GM18951 (cell line): Measurements from ENCODE around the gene TTC34.
A peak's percentile ranks its signal among the peaks of the same experiment; 100 is the strongest.

Experiments used
- POLR2A ChIP-seq: IDR thresholded peaks from 4 replicates; pipeline ENCODE4 v1.6.1; 2011; ENCODE audit warnings: mild to moderate bottlenecking; ENCODE audit not compliant: insufficient read length, insufficient read depth; ENCODE audit errors: extremely low read depth
- in situ Hi-C: fragments of 300-500 bp; cut with MboI; formaldehyde crosslinking; loops from one replicate; pipeline ENCODE4 v1.12.0; 2022; ENCODE audit warnings: low sequenced_read_pairs, mixed read lengths, inconsistent platforms; ENCODE audit not compliant: unreplicated experiment

TTC34 gene

DNA sequence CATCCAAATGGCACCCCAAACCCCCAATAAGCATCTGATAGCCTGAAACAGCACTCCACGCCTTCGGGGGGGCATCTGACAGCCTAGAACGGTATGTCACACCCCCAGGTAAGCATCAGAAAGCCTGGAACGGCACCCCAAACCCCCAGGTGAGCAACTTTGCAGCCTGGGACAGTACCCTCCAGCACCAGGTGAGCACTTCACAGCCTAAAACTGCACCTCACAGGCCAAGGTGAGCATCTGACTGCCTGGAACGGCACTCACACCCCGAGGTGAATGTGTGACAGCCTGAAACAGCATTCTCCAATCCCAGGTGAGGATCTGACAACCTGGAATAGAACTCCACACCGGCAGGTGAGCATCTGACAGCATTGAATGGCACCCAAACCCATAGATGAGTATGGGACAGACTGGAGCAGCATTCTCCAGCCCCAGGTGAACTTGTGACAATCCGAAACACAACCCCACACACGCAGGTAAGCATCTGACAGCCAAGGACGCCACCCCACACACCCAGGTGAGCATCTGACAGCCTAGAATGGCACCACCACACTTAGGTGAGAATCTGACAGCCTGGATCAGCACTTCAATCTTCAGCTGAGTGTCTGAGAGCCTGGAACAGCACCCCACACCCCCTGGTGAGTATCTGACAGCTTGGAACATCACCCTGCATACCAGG lies 150.4 kb downstream of the TTC34 start:
- no peak for TF ChIP-seq POLR2A
- in situ Hi-C loops: loop anchor here (10.0 kb wide), 1 partner anchor 104 kb away; no protein-coding TSS in a partner anchor

DNA sequence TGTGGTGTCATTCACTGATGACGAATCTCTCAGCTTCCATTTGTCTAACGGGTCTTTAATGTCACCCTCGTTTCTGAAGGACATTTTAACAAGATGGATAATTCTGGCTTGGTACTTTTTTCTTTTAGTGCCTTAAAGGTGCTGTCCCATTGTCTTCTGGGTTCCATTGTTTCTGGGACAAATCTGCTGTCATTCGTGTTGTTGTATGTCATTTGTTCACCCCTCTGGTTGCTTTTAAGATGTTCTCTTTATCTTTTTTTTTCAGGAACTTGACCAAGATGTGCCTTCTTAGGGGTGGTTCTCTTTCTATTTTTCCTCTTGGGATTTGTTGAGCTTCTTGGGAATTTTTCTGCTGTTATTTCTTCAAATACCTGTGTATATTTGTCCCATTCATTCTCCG lies 154.7 kb downstream of the TTC34 start:
- no peak for TF ChIP-seq POLR2A
- in situ Hi-C loops: no loop called here

DNA sequence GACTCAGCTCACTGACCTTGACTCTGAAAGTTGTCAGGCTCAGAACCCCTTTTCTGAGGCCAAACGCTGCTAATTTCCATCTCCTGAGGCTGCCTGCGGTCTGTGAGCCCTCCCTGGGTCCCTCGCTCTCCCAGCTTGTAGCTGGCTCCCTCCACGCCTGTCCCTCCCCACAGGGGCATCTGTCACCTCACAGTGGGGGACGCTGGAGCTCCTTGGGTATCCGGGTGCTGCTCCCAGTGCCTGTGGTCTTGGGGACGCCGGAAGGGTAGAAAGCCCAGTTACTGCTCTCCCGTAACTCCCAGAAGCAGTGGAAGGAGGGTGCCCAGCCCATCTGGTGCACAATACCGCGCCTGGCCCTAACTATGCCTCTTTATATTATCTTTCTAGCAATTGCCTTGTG lies 155.7 kb downstream of the TTC34 start:
- in situ Hi-C loops: no loop called here
- no peak for TF ChIP-seq POLR2A

DNA sequence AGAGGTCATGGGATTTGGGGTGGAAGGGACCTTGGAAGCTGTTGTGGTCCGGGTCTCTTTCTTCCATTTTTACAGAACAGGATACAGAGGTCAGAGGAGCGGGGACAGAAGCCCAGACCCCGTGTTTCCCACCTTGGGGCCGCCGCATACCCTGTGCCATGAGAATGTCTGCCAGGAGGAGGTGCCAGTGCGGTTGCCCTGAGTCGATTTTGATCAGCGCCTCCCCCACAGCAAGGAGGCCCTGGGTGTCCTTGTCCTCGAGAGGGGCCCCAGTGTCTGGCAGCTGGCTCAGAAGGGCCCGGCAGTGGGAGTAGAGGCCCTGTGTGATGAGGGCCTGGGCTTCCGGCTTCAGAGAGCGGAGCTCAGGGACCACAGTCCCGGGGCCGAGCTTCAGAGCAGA lies 156.3 kb downstream of the TTC34 start:
- in situ Hi-C loops: no loop called here
- no peak for TF ChIP-seq POLR2A

DNA sequence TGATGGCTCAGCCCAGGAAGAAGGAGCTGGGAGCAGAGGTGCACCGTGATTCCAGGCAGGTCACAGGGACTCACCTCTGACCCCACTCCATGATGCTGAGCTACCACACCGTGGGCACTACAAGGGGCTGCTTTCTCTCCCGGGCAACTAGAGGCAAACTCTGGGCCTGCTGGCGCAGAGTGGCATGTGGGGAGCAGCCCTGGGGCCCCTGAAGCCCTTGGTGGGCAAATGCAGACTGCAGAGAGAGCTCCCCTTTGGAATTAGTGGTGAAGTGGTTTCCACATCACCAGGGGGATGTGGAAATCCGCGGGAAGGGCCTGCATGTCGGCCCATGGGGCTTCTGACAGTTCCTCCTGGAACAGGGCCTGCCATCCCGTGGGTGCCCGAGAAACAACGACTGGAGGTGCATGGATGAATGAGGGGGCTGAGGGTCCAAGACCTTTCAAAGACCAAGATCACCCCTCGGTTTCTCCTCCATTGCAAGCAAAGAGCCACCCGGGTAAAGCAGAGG lies 156.8 kb downstream of the TTC34 start:
- in situ Hi-C loops: no loop called here
- TF ChIP-seq POLR2A: no peak

DNA sequence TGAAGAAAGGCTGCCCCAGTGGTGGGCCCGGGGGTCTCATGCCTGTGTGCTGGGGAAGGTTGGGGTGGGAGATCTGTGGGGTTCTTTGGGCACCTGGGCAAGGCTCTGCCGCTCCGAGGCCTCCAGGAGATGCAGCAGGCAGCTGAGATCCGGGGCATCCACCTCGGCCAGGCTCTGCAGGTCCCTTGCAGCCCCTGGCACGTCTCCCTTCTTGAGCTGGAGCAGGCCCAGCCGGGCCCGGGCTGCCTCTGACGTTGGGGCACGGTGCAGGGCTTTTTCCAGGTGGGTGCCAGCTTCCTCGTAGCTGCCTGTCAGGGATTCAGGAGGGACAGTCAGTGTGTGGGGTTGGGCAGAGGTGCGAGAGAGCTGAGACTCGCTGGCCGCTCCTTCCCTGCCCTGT lies 157.3 kb downstream of the TTC34 start:
- in situ Hi-C loops: no loop called here
- no peak for TF ChIP-seq POLR2A

DNA sequence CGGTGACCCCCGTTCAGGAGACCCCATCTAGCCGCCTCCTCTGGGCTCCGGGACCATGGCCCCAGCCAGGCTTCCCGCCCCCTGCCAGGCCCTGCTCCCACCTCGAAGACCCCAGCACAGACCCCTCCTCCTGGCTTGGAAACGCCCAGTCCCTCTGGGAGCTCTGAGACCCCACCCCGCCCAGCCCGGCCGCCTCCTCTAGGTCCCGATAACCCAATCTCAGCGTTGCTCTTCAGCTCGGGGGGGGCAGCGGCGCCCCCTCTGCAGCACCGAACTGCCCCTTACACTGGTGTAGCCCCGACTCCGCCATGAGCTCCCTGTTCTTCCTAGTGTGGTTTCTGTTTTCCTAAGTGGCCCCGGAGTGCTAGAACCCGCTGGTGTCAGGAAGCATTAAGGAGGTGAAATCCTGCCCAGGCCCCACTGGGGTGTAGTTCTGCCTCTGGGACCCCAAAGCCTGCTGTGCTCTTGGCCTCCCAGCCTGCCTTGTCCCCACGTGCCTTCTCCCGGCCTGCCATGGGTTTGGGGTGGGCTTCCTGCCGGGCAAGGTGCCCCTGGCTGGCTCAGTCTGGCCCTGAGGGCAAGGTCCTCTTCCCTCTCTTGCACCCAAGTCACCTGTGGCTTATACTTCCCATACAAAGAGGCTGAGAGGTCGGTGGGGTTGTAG lies 157.9 kb downstream of the TTC34 start:
- no peak for TF ChIP-seq POLR2A
- in situ Hi-C loops: no loop called here

DNA sequence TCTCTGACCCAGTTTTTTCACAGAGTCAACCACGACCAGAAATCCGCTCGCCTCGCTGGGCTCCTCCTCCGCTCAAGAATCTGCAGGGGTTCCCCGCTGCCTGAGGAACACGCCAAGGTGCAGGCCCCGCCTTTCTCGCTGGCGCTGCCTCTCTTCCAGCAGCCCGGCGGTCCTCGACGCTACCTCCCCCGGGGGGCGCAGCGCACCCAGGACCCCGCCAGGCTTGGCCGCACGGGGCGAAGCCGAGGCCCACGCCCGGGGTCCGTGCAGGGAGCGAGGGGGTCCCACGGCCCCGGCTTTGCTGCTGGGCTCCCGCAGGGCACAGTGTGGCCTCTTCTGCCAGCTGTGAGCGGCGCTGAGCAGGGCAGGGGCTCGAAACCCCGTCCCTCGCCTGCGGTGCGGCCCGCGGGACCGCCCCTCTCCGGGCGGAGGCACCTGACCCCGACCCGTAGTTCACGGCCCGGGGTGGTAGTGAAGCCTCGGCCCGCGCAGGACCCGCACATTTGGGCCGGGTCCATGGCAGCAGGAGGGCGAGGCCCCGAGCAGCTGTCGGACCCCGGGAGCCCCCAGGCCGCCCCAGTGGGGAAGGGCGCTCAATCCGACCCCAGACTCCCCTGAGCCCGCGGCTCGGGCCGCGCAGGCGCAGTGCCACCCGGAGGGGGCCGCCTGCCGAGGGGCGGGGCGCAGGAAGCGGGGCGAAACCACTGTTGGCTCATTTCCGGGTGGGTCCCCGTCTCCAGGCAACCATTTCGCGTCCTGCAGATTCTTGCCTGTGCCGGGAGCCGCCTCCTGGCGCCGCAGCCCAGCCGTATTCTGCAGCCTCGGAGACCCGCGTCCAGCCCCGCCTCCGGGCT lies 158.7 kb downstream of the TTC34 start:
- TF ChIP-seq POLR2A: peak; percentile 84

DNA sequence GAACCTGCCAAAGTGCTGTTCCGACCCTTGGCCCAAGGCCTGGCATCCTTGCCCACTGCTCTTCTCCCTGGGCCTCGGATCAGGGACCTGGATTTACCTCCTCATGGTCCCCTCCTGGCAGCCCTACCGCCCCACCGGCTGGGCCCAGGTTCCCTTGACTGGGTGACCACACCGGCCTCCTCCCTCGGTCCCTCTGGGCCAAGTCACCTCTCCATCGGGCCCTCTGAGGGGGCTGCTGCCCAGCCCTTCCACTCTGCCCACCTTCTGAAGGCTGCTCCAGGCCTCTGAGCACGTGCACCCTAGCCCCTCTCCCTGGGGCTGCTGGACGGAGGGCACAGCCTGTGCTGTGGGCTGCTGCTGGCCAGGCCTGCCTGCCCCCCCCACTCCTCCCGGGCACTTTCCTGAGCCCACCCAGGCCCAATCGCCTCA lies 159.3 kb downstream of the TTC34 start:
- in situ Hi-C loops: no loop called here
- TF ChIP-seq POLR2A: no peak

More for the DNA sequence above, 158.7 kb downstream of the TTC34 start:
- in situ Hi-C loops: no loop called here

DNA sequence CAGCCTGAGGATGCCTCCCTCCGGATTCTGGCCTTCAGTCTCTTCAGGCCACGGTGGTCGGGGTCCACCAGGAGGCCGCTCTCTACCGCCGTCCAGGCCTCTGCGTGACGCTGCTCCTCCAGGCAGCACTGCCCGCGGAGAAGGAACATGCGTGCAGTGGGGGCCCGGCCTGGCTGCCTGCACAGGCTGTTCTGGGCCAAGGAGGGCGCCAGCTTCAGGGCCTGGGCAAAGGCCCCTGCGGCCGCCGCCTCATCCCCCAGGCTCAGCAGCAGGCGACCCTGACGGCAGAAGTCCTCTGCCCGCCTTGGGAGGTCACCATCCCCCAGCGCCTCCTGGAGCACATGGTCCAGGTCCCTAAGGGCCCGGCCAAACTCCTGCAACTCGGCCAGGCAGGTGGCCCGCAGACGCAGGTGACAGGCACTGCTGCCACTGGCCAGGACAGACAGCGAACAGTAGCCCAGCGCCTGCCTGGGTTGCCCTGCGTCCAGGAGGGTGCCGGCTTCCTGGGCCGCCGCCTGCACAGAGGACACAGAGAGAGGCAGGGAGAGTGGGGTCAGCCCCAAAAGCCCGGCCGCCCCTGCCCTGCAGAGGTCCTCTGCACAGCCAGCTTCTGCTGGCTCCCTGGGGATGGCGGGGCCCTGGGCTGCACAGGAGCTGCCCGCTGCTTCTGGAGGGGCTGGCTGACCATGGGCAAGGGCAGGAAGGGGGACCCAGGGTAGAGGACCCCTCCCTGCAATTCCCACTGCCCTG lies 159.9 kb downstream of the TTC34 start:
- no peak for TF ChIP-seq POLR2A
- in situ Hi-C loops: no loop called here

DNA sequence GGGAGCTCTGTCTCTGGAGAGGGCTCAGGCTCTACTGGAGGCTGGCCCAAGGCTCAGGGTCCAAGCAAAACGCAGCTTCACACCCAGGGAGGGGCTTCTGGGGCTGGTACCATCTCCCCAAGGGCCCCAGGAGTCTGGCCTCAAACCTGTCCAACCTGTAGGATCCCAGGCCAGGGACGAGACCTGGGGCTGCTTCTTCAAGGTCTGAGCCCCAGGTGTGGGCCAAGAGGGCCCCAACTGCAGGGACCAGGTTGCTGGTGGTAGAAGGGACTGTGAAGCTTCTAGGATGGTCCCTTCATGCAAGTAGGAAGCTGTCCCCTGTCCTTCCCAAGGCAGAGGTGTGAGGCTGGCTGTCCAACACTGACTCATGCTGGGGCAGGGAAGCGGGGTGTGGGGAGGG lies 160.9 kb downstream of the TTC34 start:
- no peak for TF ChIP-seq POLR2A

DNA sequence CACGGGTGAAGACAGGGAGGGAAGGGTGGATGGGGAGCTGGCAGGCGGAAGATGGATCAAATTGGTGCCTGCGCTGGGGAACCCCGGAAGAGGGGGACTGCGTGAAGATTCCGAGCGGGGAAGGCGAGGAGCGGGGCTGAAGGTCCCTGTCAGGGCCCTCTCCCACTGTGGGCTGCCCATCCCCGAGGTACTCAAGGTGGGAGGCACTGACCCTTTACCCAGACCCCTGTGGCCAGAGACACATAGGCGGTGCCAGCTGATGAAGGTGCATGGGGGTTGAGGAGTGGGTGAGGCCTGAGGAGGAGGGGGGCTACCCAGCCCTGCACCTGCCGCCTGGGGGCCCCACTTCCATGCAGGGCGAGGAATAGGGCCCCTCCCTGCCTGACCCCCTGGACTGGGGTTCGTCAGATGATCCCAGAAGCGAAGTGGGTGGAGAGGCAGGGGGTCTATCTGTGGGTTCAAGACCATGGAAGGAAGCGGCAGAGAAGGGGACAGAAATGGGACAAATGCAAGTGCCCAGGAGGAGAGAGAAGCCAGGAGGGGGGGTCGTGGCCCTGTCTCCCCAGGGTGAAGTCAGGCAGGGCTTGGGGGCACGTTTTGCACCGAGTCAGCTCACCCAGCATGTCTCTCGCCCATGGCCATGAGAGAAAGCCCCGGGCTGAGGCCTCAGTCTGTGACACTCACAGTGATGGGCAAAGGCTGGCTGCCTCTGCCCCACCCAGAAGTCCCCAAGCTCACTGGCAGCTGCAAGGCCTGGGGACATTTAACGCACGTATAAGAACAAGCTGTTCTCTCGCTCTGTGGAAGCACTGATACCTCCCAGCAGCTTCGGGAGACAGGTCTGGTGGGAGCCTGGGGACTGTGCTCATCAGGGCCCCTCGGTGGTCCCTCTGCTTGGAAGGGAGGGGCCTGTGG lies 161.6 kb downstream of the TTC34 start:
- TF ChIP-seq POLR2A: no peak
- in situ Hi-C loops: no loop called here

More for the DNA sequence above, 160.9 kb downstream of the TTC34 start:
- in situ Hi-C loops: no loop called here
